DOHH2 (cell line): ENCODE results near the gene PLCL1.

Experiments
- H3F3A ChIP-seq: fragments of 200-600 bp; sonication (generic), shearing (Covaris generic); 2 replicates; pipeline ENCODE4 v1.6.0; 2016; ENCODE audit warnings: antibody characterized with exemption, mild to moderate bottlenecking; ENCODE audit not compliant: control insufficient read depth, insufficient read depth
- H3K27ac ChIP-seq: fragments of 200-600 bp; sonication (generic); 2 replicates; pipeline ENCODE4 v1.5.1; 2014; ENCODE audit warnings: low read depth, mild to moderate bottlenecking, low read length, moderate library complexity
- H3K27me3 ChIP-seq: fragments of 200-600 bp; sonication (generic); 2 replicates; pipeline ENCODE4 v1.6.1; 2014; ENCODE audit warnings: mild to moderate bottlenecking, low read length, mixed read lengths; ENCODE audit not compliant: control insufficient read depth
- H3K36me3 ChIP-seq: fragments of 200-600 bp; sonication (generic); 2 replicates; pipeline ENCODE4 v1.6.1; 2014; ENCODE audit warnings: mild to moderate bottlenecking, low read length, moderate library complexity, mixed read lengths; ENCODE audit not compliant: control insufficient read depth
- H3K4me1 ChIP-seq: fragments of 200-600 bp; sonication (generic); 2 replicates; pipeline ENCODE4 v1.6.1; 2014; ENCODE audit warnings: mild to moderate bottlenecking, low read length, mixed read lengths; ENCODE audit not compliant: control insufficient read depth
- H3K4me2 ChIP-seq: fragments of 200-600 bp; sonication (generic); 2 replicates; pipeline ENCODE4 v1.6.0; 2014; ENCODE audit warnings: mild to moderate bottlenecking, low read length, moderate library complexity
- H3K4me3 ChIP-seq: fragments of 200-600 bp; sonication (generic); 2 replicates; pipeline ENCODE4 v1.5.1; 2014; ENCODE audit warnings: mild to moderate bottlenecking, low read length, mixed read lengths
- H3K79me2 ChIP-seq: fragments of 200-600 bp; sonication (generic); 2 replicates; pipeline ENCODE4 v1.6.1; 2014; ENCODE audit warnings: mild to moderate bottlenecking, low read length, mixed read lengths; ENCODE audit not compliant: control insufficient read depth
- H3K9me2 ChIP-seq: fragments of 200-600 bp; sonication (generic); replicated peaks from 2 replicates; pipeline ENCODE4 v1.6.1; 2014; ENCODE audit warnings: mild to moderate bottlenecking, low read length, mixed read lengths; ENCODE audit not compliant: control insufficient read depth
- H3K9me3 ChIP-seq: fragments of 200-600 bp; sonication (generic); 2 replicates; pipeline ENCODE4 v1.6.1; 2014; ENCODE audit warnings: antibody characterized with exemption, low read length, mixed read lengths; ENCODE audit not compliant: control insufficient read depth, insufficient read depth
- H4K20me1 ChIP-seq: fragments of 200-600 bp; sonication (generic); 2 replicates; pipeline ENCODE4 v1.6.0; 2014; ENCODE audit warnings: low read depth, mild to moderate bottlenecking, antibody characterized with exemption, low read length, moderate library complexity; ENCODE audit not compliant: control insufficient read depth, insufficient read depth
- EZH2phosphoT487 ChIP-seq: fragments of 200-600 bp; sonication (generic); IDR thresholded peaks from 2 replicates; pipeline ENCODE4 v1.6.1; 2017; ENCODE audit warnings: borderline replicate concordance, mild to moderate bottlenecking, antibody characterized with exemption, low read length, moderate library complexity, mixed read lengths
- TF ChIP-seq, protein P1 (sequence below): fragments of 200-600 bp; sonication (generic); IDR thresholded peaks from one replicate; pipeline ENCODE4 v1.5.1; 2014; ENCODE audit warnings: antibody characterized with exemption, mild to moderate bottlenecking, low read depth, low read length; ENCODE audit not compliant: poor library complexity, severe bottlenecking

The PLCL1 gene

GRCh38 chr2:198101688-198102087 is 297.3 kb downstream of the PLCL1 start:
- no peaks in the 10 kb centered on the region; the same call in 1 of the 2 replicates for H3K27me3 ChIP-seq
- TF ChIP-seq, protein P1, sequence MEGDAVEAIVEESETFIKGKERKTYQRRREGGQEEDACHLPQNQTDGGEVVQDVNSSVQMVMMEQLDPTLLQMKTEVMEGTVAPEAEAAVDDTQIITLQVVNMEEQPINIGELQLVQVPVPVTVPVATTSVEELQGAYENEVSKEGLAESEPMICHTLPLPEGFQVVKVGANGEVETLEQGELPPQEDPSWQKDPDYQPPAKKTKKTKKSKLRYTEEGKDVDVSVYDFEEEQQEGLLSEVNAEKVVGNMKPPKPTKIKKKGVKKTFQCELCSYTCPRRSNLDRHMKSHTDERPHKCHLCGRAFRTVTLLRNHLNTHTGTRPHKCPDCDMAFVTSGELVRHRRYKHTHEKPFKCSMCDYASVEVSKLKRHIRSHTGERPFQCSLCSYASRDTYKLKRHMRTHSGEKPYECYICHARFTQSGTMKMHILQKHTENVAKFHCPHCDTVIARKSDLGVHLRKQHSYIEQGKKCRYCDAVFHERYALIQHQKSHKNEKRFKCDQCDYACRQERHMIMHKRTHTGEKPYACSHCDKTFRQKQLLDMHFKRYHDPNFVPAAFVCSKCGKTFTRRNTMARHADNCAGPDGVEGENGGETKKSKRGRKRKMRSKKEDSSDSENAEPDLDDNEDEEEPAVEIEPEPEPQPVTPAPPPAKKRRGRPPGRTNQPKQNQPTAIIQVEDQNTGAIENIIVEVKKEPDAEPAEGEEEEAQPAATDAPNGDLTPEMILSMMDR: no peak
- TF ChIP-seq EZH2phosphoT487: no peak
- no peaks in the 10 kb centered on the region for H3K9me2 ChIP-seq
- no peaks in the 10 kb centered on the region for H3K9me3 ChIP-seq
- no peak overlapping the region for H3K27ac ChIP-seq
- no peak overlapping the region for H3K4me3 ChIP-seq
- H3K4me2 ChIP-seq: no peak overlapping the region
- H3K79me2 ChIP-seq: no peaks in the 10 kb centered on the region
- H3K36me3 ChIP-seq: no peaks in the 10 kb centered on the region
- H3K4me1 ChIP-seq: no peaks in the 10 kb centered on the region
- no peaks in the 10 kb centered on the region for H3F3A ChIP-seq
- H4K20me1 ChIP-seq: no peaks in the 10 kb centered on the region

DNA sequence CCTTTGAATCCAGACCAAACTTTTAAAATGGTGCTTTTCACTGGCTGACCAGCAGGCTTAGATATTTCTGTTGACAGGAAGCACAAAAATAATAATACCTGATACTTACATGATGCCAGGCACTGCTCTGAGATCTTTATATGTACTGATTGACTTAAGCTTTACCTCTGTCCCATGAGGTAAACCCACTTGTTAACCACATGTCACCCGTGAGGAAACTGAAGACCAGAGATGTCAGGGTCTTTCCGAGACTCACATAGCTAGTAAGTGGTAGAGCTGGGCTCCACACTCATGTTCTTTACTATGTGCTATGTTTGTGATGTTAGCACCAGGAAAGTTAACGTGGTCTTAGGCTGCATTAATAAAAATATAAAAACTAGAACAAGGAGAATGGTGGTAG is 297.7 kb downstream of the PLCL1 start:
- Histone ChIP-seq H3K27me3 (no peaks in the 10 kb centered on the region; the same call in 1 of the 2 replicates), H3K4me1 (no peaks in the 10 kb centered on the region), H4K20me1 (no peaks in the 10 kb centered on the region), H3F3A (no peaks in the 10 kb centered on the region), H3K27ac (no peak overlapping the region), H3K4me2 (no peak overlapping the region), H3K79me2 (no peaks in the 10 kb centered on the region), H3K9me3 (no peaks in the 10 kb centered on the region), H3K9me2 (no peaks in the 10 kb centered on the region), H3K36me3 (no peaks in the 10 kb centered on the region), H3K4me3 (no peak overlapping the region)
- no peak for TF ChIP-seq EZH2phosphoT487
- TF ChIP-seq, protein P1: no peak

GRCh38 chr2:198102856-198103255 is 298.5 kb downstream of the PLCL1 start:
- Histone ChIP-seq H3K4me3 (no peak overlapping the region), H3K4me1 (no peaks in the 10 kb centered on the region), H3K4me2 (no peak overlapping the region), H3K79me2 (no peaks in the 10 kb centered on the region), H3K36me3 (no peaks in the 10 kb centered on the region), H3F3A (no peaks in the 10 kb centered on the region), H3K27ac (no peak overlapping the region), H4K20me1 (no peaks in the 10 kb centered on the region), H3K9me3 (no peaks in the 10 kb centered on the region), H3K9me2 (no peaks in the 10 kb centered on the region), H3K27me3 (no peaks in the 10 kb centered on the region)
- TF ChIP-seq EZH2phosphoT487: no peak
- TF ChIP-seq, protein P1: no peak
